NCI-H345 treated with DMSO at 0.1 percent for 48 hours (cell line): ENCODE results near the gene CNPY4.

Source experiments
- DNase-seq: peaks from one replicate; lab custom pipeline; 2025; ENCODE audit not compliant: unreplicated experiment; lab: John Stamatoyannopoulos, UW

The CNPY4 gene

GRCh38 chr7:100119072-100119969 lies at the start of gene CNPY4, which contains the start of gene TAF6:
TSS of gene CNPY4 (plus strand) at chr7:100119634. CDS start at chr7:100119745, 111 bp downstream.
TSS of gene TAF6 (minus strand) at chr7:100119358. CDS start at chr7:100114209, 5,149 bp downstream.
- peak; percentile 80 for DNase-seq

GRCh38 chr7:100069991-100070390 lies 49.4 kb upstream of the CNPY4 start:
- DNase-seq = no peak

DNA sequence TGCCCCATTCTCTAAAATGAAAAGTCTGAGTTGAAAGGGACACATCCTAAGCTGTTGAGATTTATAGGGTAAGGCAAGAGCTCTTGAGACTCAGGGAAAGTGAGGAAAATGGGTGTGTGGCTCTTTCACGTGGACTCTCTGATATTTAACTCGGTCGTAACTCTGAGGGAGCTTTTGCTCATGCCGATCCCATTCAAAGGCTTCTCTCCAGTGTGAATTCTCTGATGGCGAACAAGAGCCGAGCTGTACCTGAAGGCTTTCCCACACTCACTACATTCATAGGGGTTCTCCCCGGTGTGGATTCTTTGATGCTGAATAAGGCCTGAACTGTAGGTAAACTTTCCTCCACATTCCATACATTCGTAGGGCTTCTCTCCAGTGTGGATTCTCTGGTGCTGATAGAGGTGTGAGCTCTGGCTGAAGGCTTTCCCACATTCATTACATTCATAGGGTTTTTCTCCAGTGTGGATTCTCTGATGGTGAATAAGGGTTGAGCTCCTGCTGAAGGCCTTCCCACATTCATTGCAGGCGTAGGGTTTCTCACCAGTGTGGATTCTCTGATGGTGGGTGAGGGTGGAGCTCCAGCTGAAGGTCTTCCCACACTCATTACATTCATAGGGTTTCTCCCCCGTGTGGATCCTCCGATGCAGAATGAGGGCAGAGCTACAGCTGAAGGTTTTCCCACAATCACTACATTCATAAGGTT lies 48.3 kb upstream of the CNPY4 start:
- no peak for DNase-seq

GRCh38 chr7:100072462-100072861 lies 47.0 kb upstream of the CNPY4 start:
- no peak for DNase-seq

GRCh38 chr7:100074841-100075240 lies 44.6 kb upstream of the CNPY4 start:
- no peak for DNase-seq

- DNase-seq = no peak
Measured at GRCh38 chr7:100075418-100075817, 44.0 kb upstream of the CNPY4 start.

DNA sequence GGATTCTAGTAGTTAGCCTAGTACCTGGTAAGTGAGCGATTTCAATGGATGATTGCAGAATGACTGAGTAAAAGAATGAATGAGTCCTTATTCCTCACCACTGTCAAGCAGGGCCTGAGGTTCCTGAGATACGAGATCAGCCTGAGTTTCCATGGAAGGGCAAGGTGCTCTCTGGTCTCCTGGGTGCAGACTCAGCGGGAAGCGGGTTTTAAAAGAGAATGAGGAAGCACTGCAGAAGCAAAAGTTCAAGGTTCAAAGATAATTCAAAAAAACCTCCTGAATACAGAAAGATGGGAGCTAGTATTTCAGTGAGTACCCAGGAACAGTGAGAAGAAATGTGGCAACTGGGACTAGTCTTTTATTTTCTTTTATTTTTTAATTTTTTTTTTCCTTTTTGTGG lies 42.2 kb upstream of the CNPY4 start:
- DNase-seq = no peak

GRCh38 chr7:100079024-100079560 lies 40.3 kb upstream of the CNPY4 start:
- no peak for DNase-seq

DNA sequence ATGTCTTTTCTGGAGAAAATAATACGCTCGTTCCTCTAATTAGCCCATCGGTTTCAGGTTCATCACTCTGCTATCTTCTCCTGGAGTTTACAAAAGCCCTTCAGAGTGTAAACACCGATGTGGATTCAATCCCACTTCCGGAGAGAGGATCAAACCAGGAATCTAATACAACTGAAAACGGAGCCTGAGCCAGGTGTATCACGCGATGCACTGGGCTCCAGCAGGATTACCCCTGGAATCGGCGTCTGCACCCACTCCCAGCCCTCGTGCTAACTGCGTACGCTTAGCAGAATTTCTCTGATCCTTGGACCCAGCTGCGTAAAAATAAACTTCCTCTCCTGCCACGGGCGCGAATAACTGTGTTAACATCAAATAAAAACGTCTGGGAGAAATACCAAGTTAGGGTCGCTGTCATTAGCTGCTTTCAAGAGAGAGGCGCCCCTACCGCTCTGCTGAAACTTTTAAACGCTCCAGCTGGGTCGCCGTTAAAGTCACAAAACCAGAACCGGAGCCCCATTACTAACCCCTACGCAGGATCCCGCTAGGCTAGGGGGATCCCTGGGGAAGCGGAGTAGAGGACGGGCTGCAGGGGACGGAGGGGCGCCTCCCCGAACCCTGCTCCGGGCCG lies 38.4 kb upstream of the CNPY4 start:
- no peak for DNase-seq

DNA sequence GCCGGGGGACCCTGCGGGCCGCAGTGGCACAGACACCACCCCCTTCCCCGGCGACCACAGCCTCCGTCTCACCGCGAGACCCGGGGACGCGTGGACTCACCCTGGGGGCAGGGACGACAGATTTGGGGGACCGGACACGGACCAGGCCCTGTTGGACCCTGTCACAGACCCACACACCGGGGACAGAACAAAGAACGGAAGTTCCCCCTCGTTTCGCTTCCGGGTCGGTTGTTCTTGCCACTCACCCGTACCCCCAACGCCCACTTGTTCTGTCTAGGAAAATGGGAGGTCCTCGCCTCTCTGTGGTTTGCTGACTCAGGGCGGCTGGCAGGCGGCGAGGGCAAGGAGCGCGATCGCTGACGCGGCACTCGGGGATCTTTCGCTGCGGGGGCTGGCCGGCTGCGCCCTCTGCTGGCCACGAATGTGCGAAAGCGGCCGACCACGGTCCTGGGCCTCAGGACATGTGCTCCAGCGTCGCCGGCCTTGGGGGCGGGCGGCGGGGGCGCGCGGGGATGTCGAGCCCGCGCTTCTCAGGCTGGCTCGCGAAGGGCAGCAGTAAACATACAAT lies 37.8 kb upstream of the CNPY4 start, which contains the start of gene ZNF3:
ZNF3 (minus strand) TSS at position 189 of the 568 bp plus-strand sequence. CDS start 4,366 bp downstream, outside the sequence.
- peak; percentile 94 for DNase-seq

- DNase-seq = no peak
Measured at GRCh38 chr7:100082978-100083377, 36.5 kb upstream of the CNPY4 start.

- DNase-seq = no peak
Measured at GRCh38 chr7:100085515-100085914, 33.9 kb upstream of the CNPY4 start.

DNA sequence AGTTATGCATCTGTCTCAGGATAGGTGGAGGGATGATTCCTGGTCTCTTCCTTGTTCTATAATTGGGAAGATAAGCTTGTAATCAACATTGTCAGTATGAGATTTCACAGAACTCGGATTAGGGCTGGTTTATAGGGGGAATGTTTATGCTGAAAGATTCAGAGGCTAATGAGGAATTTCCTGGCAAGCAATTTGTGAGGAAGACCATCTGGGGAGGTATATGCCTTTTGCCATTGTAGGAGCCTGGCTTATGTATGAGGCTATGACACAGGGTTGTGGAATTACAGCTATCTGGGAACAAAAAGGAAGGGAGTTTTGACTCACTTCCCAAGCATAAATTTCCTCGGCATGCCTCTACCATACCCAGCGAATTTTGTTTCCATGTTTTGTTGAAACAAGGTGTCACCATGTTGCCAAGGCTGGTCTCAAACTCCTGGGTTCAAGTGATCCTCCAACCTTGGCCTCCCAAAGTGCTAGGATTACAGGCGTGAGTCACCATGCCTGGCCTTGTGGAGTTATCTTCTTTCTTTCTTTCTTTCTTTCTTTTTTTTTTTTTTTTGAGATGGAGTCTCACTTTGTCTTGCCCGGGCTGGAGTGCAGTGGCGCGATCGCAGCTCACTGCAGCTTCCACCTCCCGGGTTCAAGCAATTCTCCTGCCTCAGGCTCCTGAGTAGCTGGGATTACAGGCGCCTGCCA lies 32.2 kb upstream of the CNPY4 start:
- no peak for DNase-seq

GRCh38 chr7:100088095-100088620 lies 31.3 kb upstream of the CNPY4 start:
- no peak for DNase-seq

- peak; percentile 58 for DNase-seq
Measured at GRCh38 chr7:100088621-100089457, 30.6 kb upstream of the CNPY4 start, which contains the start of gene COPS6. TSS of gene COPS6 (plus strand) at chr7:100088969. CDS start at chr7:100088991, 22 bp downstream.

- DNase-seq = no peak
Measured at GRCh38 chr7:100089458-100090196, 29.8 kb upstream of the CNPY4 start.

DNA sequence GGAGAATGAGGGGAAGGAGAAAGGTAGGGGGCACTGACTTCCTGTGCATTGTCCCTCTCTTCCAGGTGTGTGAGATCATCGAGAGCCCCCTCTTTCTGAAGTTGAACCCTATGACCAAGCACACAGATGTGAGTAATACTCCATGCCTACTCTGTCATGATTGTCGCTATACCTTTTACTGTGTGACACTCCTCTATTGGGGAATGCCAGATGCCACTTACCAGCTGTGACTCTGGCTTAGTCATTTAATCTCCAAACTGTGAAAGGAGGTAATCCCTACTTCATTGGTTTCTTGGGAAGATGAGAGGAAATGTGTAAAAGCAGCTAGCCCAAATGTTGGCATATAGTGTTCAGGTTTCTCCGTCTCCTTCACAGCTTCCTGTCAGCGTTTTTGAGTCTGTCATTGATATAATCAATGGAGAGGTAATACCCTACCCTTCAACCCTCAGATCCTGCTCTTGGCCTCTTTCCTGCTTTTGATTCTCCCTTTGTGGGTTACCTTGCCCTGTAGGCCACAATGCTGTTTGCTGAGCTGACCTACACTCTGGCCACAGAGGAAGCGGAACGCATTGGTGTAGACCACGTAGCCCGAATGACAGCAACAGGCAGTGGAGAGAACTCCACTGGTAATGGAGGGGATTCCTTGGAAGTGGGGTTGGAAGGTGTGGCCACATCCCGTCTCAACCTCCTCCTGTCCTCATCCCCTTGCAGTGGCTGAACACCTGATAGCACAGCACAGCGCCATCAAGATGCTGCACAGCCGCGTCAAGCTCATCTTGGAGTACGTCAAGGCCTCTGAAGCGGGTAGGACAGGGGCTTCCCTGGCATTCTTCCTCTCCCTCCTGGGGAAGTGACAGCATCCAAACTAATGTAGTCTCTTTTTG lies 28.7 kb upstream of the CNPY4 start:
- DNase-seq = no peak
